Testis (tissue), 2 donors: ENCODE data around the gene MRAP.

ENCODE experiments used
- POLR2A ChIP-seq: fragments of 450-650 bp; IDR thresholded peaks from one replicate; pipeline ENCODE4 v1.6.1; 2017; ENCODE audit warnings: antibody characterized with exemption, mild to moderate bottlenecking, moderate library complexity
- TF ChIP-seq, protein P1 (sequence below), 3 experiments: fragments of 450-650 bp in 2 of 3; fragments of 200-600 bp in 1 of 3; sonication (generic) in 1 of 3; IDR thresholded peaks; one replicate each; pipeline ENCODE4 v1.5.1; 2016 to 2019; ENCODE audit warnings: antibody characterized with exemption in 3 of 3, mild to moderate bottlenecking in 2 of 3, moderate library complexity in 1 of 3

DNA sequence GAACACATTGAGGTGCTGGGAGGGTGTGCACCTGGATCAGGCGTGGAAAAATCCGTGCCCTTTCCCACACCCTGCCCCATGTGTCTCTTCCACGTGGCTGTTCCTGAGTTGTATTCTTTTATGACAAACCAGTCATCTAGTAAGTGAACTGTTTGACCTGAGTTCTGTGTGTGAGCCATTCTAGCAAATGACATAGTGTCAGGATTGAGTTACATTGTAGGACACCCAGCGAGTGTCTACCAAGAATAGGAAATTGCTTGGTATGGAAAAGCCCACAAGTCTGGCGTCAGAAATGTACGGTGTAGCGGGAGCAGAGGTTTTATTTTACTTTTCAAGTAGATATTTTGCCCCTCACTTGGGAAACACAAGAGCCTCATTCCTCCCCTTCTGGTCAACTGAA lies 1.2 kb upstream of the MRAP start:
- TF ChIP-seq, protein P1, sequence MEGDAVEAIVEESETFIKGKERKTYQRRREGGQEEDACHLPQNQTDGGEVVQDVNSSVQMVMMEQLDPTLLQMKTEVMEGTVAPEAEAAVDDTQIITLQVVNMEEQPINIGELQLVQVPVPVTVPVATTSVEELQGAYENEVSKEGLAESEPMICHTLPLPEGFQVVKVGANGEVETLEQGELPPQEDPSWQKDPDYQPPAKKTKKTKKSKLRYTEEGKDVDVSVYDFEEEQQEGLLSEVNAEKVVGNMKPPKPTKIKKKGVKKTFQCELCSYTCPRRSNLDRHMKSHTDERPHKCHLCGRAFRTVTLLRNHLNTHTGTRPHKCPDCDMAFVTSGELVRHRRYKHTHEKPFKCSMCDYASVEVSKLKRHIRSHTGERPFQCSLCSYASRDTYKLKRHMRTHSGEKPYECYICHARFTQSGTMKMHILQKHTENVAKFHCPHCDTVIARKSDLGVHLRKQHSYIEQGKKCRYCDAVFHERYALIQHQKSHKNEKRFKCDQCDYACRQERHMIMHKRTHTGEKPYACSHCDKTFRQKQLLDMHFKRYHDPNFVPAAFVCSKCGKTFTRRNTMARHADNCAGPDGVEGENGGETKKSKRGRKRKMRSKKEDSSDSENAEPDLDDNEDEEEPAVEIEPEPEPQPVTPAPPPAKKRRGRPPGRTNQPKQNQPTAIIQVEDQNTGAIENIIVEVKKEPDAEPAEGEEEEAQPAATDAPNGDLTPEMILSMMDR (IDR thresholded peaks at IDR 0.05): no peak
- no peak for TF ChIP-seq POLR2A
